IMR-90 (cell line): ENCODE measurements around the gene LNX1. TPM values are rescaled to one million over a fixed set of nuclear protein-coding genes. Genes with fewer than 3 reads are reported as not detected.

Experiments used
- ATAC-seq: fragments of 200-7000 bp; cut with Tn5 transposase; 2 replicates; pipeline ENCODE4 v1.9.1; 2020; ENCODE audit warnings: low read depth, mild to moderate bottlenecking, moderate library complexity
- BruUV-seq: library from RNA; stranded (reverse); fragments of 400-500 nt; replicated peaks from 2 replicates; lab custom pipeline; 2021; lab: Mats Ljungman, UMichigan
- CTCF ChIA-PET: fragments of 300-600 bp; formaldehyde crosslinking; extraction: SDS; loops from one replicate; lab custom pipeline; 2021; ENCODE audit warnings: antibody characterized with exemption; lab: Yijun Ruan, JAX
- POLR2A ChIA-PET: fragments of 300-600 bp; sonication (Branson Sonifier 250); formaldehyde crosslinking; loops from one replicate; lab custom pipeline; 2022; ENCODE audit warnings: antibody characterized with exemption; ENCODE audit not compliant: unreplicated experiment; lab: Charles Lee
- DNase-seq: peaks from one replicate; pipeline ENCODE4 v3.0.0; 2013
- H2AFZ ChIP-seq: replicated peaks from 2 replicates; pipeline ENCODE3; 2013; ENCODE audit warnings: low read length, mild to moderate bottlenecking; ENCODE audit not compliant: poor library complexity
- H2AK5ac ChIP-seq: 2 replicates; pipeline ENCODE4 v1.6.1; 2013; ENCODE audit warnings: low read depth, low read length, inconsistent platforms
- H2AK9ac ChIP-seq: replicated peaks from 2 replicates; pipeline ENCODE3; 2013; ENCODE audit warnings: mild to moderate bottlenecking, low read depth, low read length, moderate library complexity; ENCODE audit not compliant: poor library complexity
- H2BK120ac ChIP-seq: 2 replicates; pipeline ENCODE4 v1.6.1; 2013; ENCODE audit warnings: low read depth, low read length, inconsistent platforms
- H2BK15ac ChIP-seq: 3 replicates; pipeline ENCODE4 v1.6.1; 2013; ENCODE audit warnings: low read depth, low read length, inconsistent platforms
- H2BK20ac ChIP-seq: 2 replicates; pipeline ENCODE4 v1.6.1; 2013; ENCODE audit warnings: low read depth, mild to moderate bottlenecking, inconsistent platforms, low read length, moderate library complexity
- H2BK5ac ChIP-seq: 2 replicates; pipeline ENCODE4 v1.6.1; 2013; ENCODE audit warnings: mild to moderate bottlenecking, low read depth, low read length, inconsistent platforms; ENCODE audit not compliant: poor library complexity, severe bottlenecking
- H3K14ac ChIP-seq: replicated peaks from 2 replicates; pipeline ENCODE4 v1.6.1; 2013; ENCODE audit warnings: low read depth, low read length, inconsistent platforms
- H3K18ac ChIP-seq: 2 replicates; pipeline ENCODE4 v1.6.1; 2013; ENCODE audit warnings: low read depth, low read length, control low read depth
- H3K23ac ChIP-seq: 2 replicates; pipeline ENCODE4 v1.6.1; 2013; ENCODE audit warnings: low read depth, low read length, inconsistent platforms
- H3K27ac ChIP-seq: 2 replicates; pipeline ENCODE4 v1.5.1; 2013; ENCODE audit warnings: mild to moderate bottlenecking, control low read depth, low read length; ENCODE audit not compliant: insufficient read depth
- H3K27me3 ChIP-seq: 2 replicates; pipeline ENCODE4 v1.6.1; 2013; ENCODE audit warnings: low read length; ENCODE audit not compliant: control insufficient read depth, insufficient read depth
- H3K36me3 ChIP-seq: 2 replicates; pipeline ENCODE4 v1.6.1; 2013; ENCODE audit warnings: low read length, mixed read lengths; ENCODE audit not compliant: control insufficient read depth, insufficient read depth
- H3K4ac ChIP-seq: 2 replicates; pipeline ENCODE4 v1.6.1; 2013; ENCODE audit warnings: low read depth, low read length, inconsistent platforms
- H3K4me1 ChIP-seq: 2 replicates; pipeline ENCODE4 v1.6.1; 2013; ENCODE audit warnings: low read length, mixed read lengths; ENCODE audit not compliant: control insufficient read depth, insufficient read depth
- H3K4me2 ChIP-seq: 2 replicates; pipeline ENCODE4 v1.6.1; 2013; ENCODE audit warnings: low read depth, mild to moderate bottlenecking, control low read depth, low read length, moderate library complexity
- H3K4me3 ChIP-seq: 2 replicates; pipeline ENCODE4 v1.5.1; 2013; ENCODE audit warnings: low read depth, mild to moderate bottlenecking, control low read depth, low read length, moderate library complexity; ENCODE audit not compliant: insufficient read depth
- H3K56ac ChIP-seq: 2 replicates; pipeline ENCODE4 v1.6.1; 2013; ENCODE audit warnings: low read length, inconsistent platforms; ENCODE audit not compliant: insufficient read depth; ENCODE audit errors: extremely low read depth
- H3K79me1 ChIP-seq, 2 experiments: 2 replicates each; pipeline ENCODE4 v1.6.1; 2013; ENCODE audit warnings: low read length in 2 of 2, inconsistent platforms in 1 of 2, low read depth in 1 of 2
- H3K9ac ChIP-seq: 2 replicates; pipeline ENCODE4 v1.6.1; 2013; ENCODE audit warnings: low read depth, low read length, control low read depth
- H3K9me1 ChIP-seq: 2 replicates; pipeline ENCODE4 v1.6.1; 2013; ENCODE audit warnings: low read length, inconsistent platforms; ENCODE audit not compliant: insufficient read depth
- H3K9me3 ChIP-seq: 2 replicates; pipeline ENCODE4 v1.6.1; 2013; ENCODE audit warnings: low read length; ENCODE audit not compliant: control insufficient read depth, insufficient read depth
- H4K20me1 ChIP-seq: 2 replicates; pipeline ENCODE4 v1.6.1; 2013; ENCODE audit warnings: low read length, inconsistent platforms; ENCODE audit not compliant: insufficient read depth
- H4K5ac ChIP-seq: 2 replicates; pipeline ENCODE4 v1.6.1; 2013; ENCODE audit warnings: mild to moderate bottlenecking, low read depth, low read length, control low read depth
- H4K8ac ChIP-seq, 2 experiments: 2 replicates each; pipeline ENCODE4 v1.6.1; 2013; ENCODE audit warnings: low read depth in 2 of 2, low read length in 2 of 2, control low read depth in 1 of 2, inconsistent platforms in 1 of 2
- H4K91ac ChIP-seq: 2 replicates; pipeline ENCODE4 v1.6.1; 2013; ENCODE audit warnings: low read depth, low read length, inconsistent platforms; ENCODE audit not compliant: insufficient read depth
- BHLHE40 ChIP-seq: fragments of 150-350 bp; IDR thresholded peaks from 2 replicates; pipeline ENCODE4 v1.6.1; 2016; ENCODE audit warnings: mild to moderate bottlenecking, low read depth, low read length
- MAZ ChIP-seq: IDR thresholded peaks from 2 replicates; pipeline ENCODE4 v1.6.1; 2012; ENCODE audit warnings: low read depth, mild to moderate bottlenecking, low read length, improper control_type of control experiment, moderate library complexity, borderline replicate concordance
- MXI1 ChIP-seq: IDR thresholded peaks from 2 replicates; pipeline ENCODE4 v1.6.1; 2012; ENCODE audit warnings: low read depth, mild to moderate bottlenecking, low read length, moderate library complexity, borderline replicate concordance
- POLR2A ChIP-seq: IDR thresholded peaks from 2 replicates; pipeline ENCODE4 v1.6.1; 2012; ENCODE audit warnings: mild to moderate bottlenecking, low read depth, low read length
- RCOR1 ChIP-seq: IDR thresholded peaks from 2 replicates; pipeline ENCODE4 v1.6.1; 2012; ENCODE audit warnings: mild to moderate bottlenecking, low read length, improper control_type of control experiment; ENCODE audit not compliant: insufficient replicate concordance
- WGBS, 2 experiments: methylation state at CpG; one replicate each; pipeline versions ENCODE4 v1.1.5 to v1.1.7; 2013; ENCODE audit warnings: missing lambda C conversion rate in 2 of 2; ENCODE audit not compliant: insufficient read length in 1 of 2; ENCODE audit errors: extremely low coverage in 2 of 2; 5-methylcytosine and 5-hydroxymethylcytosine counted together
- dilution Hi-C: fragments of 300-500 bp; cut with HindIII; formaldehyde crosslinking; loops from one replicate; pipeline ENCODE4 v1.14.3; 2018; ENCODE audit warnings: low sequenced_read_pairs; ENCODE audit not compliant: unreplicated experiment
- in situ Hi-C: fragments of 300-500 bp; cut with MboI; formaldehyde crosslinking; loops from 3 replicates; pipeline ENCODE4 v1.14.3; 2019; ENCODE audit warnings: low sequenced_read_pairs, inconsistent platforms, mixed read lengths
- intact Hi-C: fragments of 100-400 bp; cut with micrococcal nuclease; formaldehyde crosslinking; loops from 2 replicates; pipeline ENCODE4 v1.10.0; 2022
- polyA plus RNA-seq, 3 experiments: library from polyadenylated mRNA; depleted of rRNA; stranded (reverse); fragments of >200 nt; gene quantifications; 2 replicates each; pipeline ENCODE4 v1.2.3, GENCODE V29; 2012; ENCODE audit warnings: low replicate concordance in 1 of 3
- total RNA-seq: library from RNA; depleted of rRNA; stranded (reverse); fragments of >200 nt; gene quantifications from 2 replicates; pipeline ENCODE4 v1.2.3, GENCODE V29; 2012
- TF ChIP-seq, protein P1 (sequence below): fragments of 150-350 bp; IDR thresholded peaks from 2 replicates; pipeline ENCODE4 v1.6.1; 2016; ENCODE audit warnings: low read depth, mild to moderate bottlenecking, low read length, moderate library complexity, borderline replicate concordance

Gene LNX1
- total and polyA plus RNA-seq, 2 of the 4 experiments (the other 2 are of a cell fraction): 0.15 to 0.36 TPM

- Histone ChIP-seq H2AFZ (no peak overlapping the region), H2BK20ac (no peak overlapping the region), H3K14ac (no peak overlapping the region), H3K9me3 (no peaks in the 10 kb centered on the region), H3K79me1 (peaks cover 6 to 16% of the 10 kb centered on the region in 2 experiments; a peak in 3 of 4 replicates), H3K4me2 (no peak overlapping the region), H3K23ac (no peak overlapping the region), H2AK5ac (no peak overlapping the region), H3K27ac (no peak overlapping the region), H4K8ac (no peak overlapping the region), H2AK9ac (no peak overlapping the region), H3K18ac (no peak overlapping the region), H3K36me3 (peaks cover 9% of the 10 kb centered on the region), H3K4me1 (no peaks in the 10 kb centered on the region), H3K9ac (no peak overlapping the region), H3K56ac (no peak overlapping the region), H4K91ac (no peak overlapping the region), H3K9me1 (peaks cover 2% of the 10 kb centered on the region; the same call in 1 of the 2 replicates), H2BK5ac (no peak overlapping the region), H4K20me1 (no peaks in the 10 kb centered on the region), H3K4me3 (no peak overlapping the region), H3K27me3 (no peaks in the 10 kb centered on the region), H4K5ac (no peak overlapping the region), H3K4ac (no peak overlapping the region), H2BK120ac (no peak overlapping the region), H2BK15ac (no peak overlapping the region)
- in situ Hi-C loops: no loop called here
- 100% methylated on average over 1 of the region's 1 CpG; no CpG with 5 or more reads in 1 of the 2 experiments for WGBS, 2 experiments
- no TSS peak for BruUV-seq
- ATAC-seq: no peak
- dilution Hi-C loops: no loop called here
- intact Hi-C loops: no loop called here
- ChIA-PET CTCF (no interaction called here), POLR2A (no interaction called here)
- TF ChIP-seq, protein P1, sequence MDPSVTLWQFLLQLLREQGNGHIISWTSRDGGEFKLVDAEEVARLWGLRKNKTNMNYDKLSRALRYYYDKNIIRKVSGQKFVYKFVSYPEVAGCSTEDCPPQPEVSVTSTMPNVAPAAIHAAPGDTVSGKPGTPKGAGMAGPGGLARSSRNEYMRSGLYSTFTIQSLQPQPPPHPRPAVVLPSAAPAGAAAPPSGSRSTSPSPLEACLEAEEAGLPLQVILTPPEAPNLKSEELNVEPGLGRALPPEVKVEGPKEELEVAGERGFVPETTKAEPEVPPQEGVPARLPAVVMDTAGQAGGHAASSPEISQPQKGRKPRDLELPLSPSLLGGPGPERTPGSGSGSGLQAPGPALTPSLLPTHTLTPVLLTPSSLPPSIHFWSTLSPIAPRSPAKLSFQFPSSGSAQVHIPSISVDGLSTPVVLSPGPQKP: no peak
- no peak for TF ChIP-seq RCOR1
- no peak for TF ChIP-seq MAZ
- no peak for TF ChIP-seq MXI1
- no peak for TF ChIP-seq BHLHE40
- no peak for TF ChIP-seq POLR2A
- DNase-seq: no peak
Observed at GRCh38 chr4:53441564-53441963, 149.7 kb downstream of the LNX1 start.
